NOMO-1 treated with dmso at 0.1 percent for 144 hours (cell line): Measurements from ENCODE around the gene DYRK1A.

Experiments used
- DNase-seq: peaks from one replicate; lab custom pipeline; 2025; ENCODE audit not compliant: unreplicated experiment; lab: John Stamatoyannopoulos, UW

The DYRK1A gene

GRCh38 chr21:37416914-37417313 is 50.3 kb downstream of the DYRK1A start:
- no peak for DNase-seq

- DNase-seq: no peak
Observed at GRCh38 chr21:37419228-37419906, 52.8 kb downstream of the DYRK1A start.

GRCh38 chr21:37421306-37421705 is 54.7 kb downstream of the DYRK1A start:
- no peak for DNase-seq

GRCh38 chr21:37422382-37422781 is 55.8 kb downstream of the DYRK1A start:
- no peak for DNase-seq

- no peak for DNase-seq
Observed at GRCh38 chr21:37423103-37423502, 56.5 kb downstream of the DYRK1A start.

- no peak for DNase-seq
Observed at GRCh38 chr21:37424396-37424795, 57.8 kb downstream of the DYRK1A start.

GRCh38 chr21:37425001-37425400 is 58.4 kb downstream of the DYRK1A start:
- no peak for DNase-seq

GRCh38 chr21:37425684-37426083 is 59.1 kb downstream of the DYRK1A start:
- DNase-seq: no peak

GRCh38 chr21:37427221-37427620 is 60.6 kb downstream of the DYRK1A start:
- no peak for DNase-seq

- DNase-seq: no peak
Observed at GRCh38 chr21:37429356-37429755, 62.8 kb downstream of the DYRK1A start.

- DNase-seq: no peak
Observed at GRCh38 chr21:37430184-37430821, 63.7 kb downstream of the DYRK1A start.

- no peak for DNase-seq
Observed at GRCh38 chr21:37431243-37431642, 64.7 kb downstream of the DYRK1A start.

GRCh38 chr21:37432710-37433455 is 66.3 kb downstream of the DYRK1A start:
- DNase-seq: no peak

- DNase-seq: no peak
Observed at GRCh38 chr21:37433456-37433840, 66.9 kb downstream of the DYRK1A start.

GRCh38 chr21:37435120-37435519 is 68.5 kb downstream of the DYRK1A start:
- DNase-seq: peak; percentile 92

- DNase-seq: no peak
Observed at GRCh38 chr21:37435711-37436110, 69.1 kb downstream of the DYRK1A start.

- no peak for DNase-seq
Observed at GRCh38 chr21:37436174-37436573, 69.6 kb downstream of the DYRK1A start.

GRCh38 chr21:37437376-37438080 is 71.0 kb downstream of the DYRK1A start:
- DNase-seq: no peak

GRCh38 chr21:37443683-37444082 is 77.1 kb downstream of the DYRK1A start:
- DNase-seq: no peak

- DNase-seq: no peak
Observed at GRCh38 chr21:37445228-37445627, 78.7 kb downstream of the DYRK1A start.

GRCh38 chr21:37446552-37446951 is 80.0 kb downstream of the DYRK1A start:
- DNase-seq: no peak
